Endothelial cell of umbilical vein (primary cell): ENCODE results near the gene FBXW11. TPM values are rescaled to one million over a fixed set of nuclear protein-coding genes. Genes with fewer than 3 reads are reported as not detected.

Source experiments
- BruUV-seq: library from RNA; stranded (reverse); fragments of 400-500 nt; replicated peaks from 2 replicates; lab custom pipeline; 2021; lab: Mats Ljungman, UMichigan
- CTCF ChIA-PET: fragments of 300-600, 350-600 bp; sonication (Branson Sonifier 250); formaldehyde crosslinking; loops from one replicate; lab custom pipeline; 2021; ENCODE audit warnings: antibody characterized with exemption, inconsistent platforms; lab: Charles Lee
- POLR2A ChIA-PET: fragments of 300-600, 350-600 bp; sonication (Branson Sonifier 250); formaldehyde crosslinking; loops from one replicate; lab custom pipeline; 2021; ENCODE audit warnings: antibody characterized with exemption, inconsistent platforms; lab: Charles Lee
- DNase-seq: peaks from one replicate; pipeline ENCODE4 v3.0.0-alpha.2; 2011; ENCODE audit warnings: low read depth, low spot score
- FAIRE-seq: peaks from 2 replicates; lab custom pipeline; 2011; peaks lifted over from hg19 to GRCh38; lab: Jason Lieb, UNC
- H2AFZ ChIP-seq: 2 replicates; pipeline ENCODE4 v1.6.0; 2012; ENCODE audit warnings: low read depth, low read length, control low read depth, inconsistent platforms
- H3K27ac ChIP-seq: 2 replicates; pipeline ENCODE4 v1.5.1; 2011; ENCODE audit warnings: low read depth, mild to moderate bottlenecking, control low read depth, low read length, moderate library complexity; ENCODE audit not compliant: insufficient read depth
- H3K27me3 ChIP-seq, 2 experiments: 2 replicates each; pipeline versions ENCODE4 v1.6.0 to v1.6.1; 2011; ENCODE audit warnings: low read length in 2 of 2, mixed read lengths in 1 of 2; ENCODE audit not compliant: control insufficient read depth in 2 of 2, insufficient read depth in 2 of 2
- H3K36me3 ChIP-seq, 2 experiments: 2 replicates in 1 of 2; 3 replicates in 1 of 2; pipeline ENCODE4 v1.5.1; 2011; ENCODE audit warnings: low read length in 2 of 2, mild to moderate bottlenecking in 1 of 2, moderate library complexity in 1 of 2; ENCODE audit not compliant: control insufficient read depth in 2 of 2, insufficient read depth in 2 of 2; ENCODE audit errors: extremely low read depth in 1 of 2
- H3K4me1 ChIP-seq: 3 replicates; pipeline ENCODE4 v1.5.1; 2011; ENCODE audit warnings: mild to moderate bottlenecking, low read length; ENCODE audit not compliant: control insufficient read depth, insufficient read depth; ENCODE audit errors: extremely low read depth
- H3K4me2 ChIP-seq: 2 replicates; pipeline ENCODE4 v1.6.1; 2011; ENCODE audit warnings: low read length, control low read depth, mixed read lengths; ENCODE audit not compliant: insufficient read depth
- H3K4me3 ChIP-seq, 3 experiments: fragments of 200-600 bp in 1 of 3; sonication (generic), shearing (Covaris generic) in 1 of 3; replicated peaks in 1 of 3; 2 replicates each; pipeline ENCODE4 v1.5.1; 2011 to 2016; ENCODE audit warnings: control low read depth in 3 of 3, low read length in 3 of 3, mild to moderate bottlenecking in 2 of 3, inconsistent platforms in 1 of 3, low read depth in 1 of 3, moderate library complexity in 1 of 3; ENCODE audit not compliant: insufficient read depth in 1 of 3
- H3K79me2 ChIP-seq: 2 replicates; pipeline ENCODE4 v1.6.0; 2012; ENCODE audit warnings: low read length, inconsistent platforms; ENCODE audit not compliant: control insufficient read depth, insufficient read depth
- H3K9ac ChIP-seq: replicated peaks from 2 replicates; pipeline ENCODE3; 2011; ENCODE audit warnings: low read length, control low read depth; ENCODE audit not compliant: insufficient read depth; ENCODE audit errors: extremely low read depth
- H3K9me1 ChIP-seq: replicated peaks from 3 replicates; pipeline ENCODE4 v1.6.0; 2011; ENCODE audit warnings: mild to moderate bottlenecking, low read length; ENCODE audit not compliant: control insufficient read depth, insufficient read depth; ENCODE audit errors: extremely low read depth
- H3K9me3 ChIP-seq: replicated peaks from 2 replicates; pipeline ENCODE4 v1.5.1; 2012; ENCODE audit warnings: low read length, inconsistent platforms; ENCODE audit not compliant: control insufficient read depth, insufficient read depth
- H4K20me1 ChIP-seq: replicated peaks from 2 replicates; pipeline ENCODE3; 2011; ENCODE audit warnings: mild to moderate bottlenecking, low read length; ENCODE audit not compliant: control insufficient read depth, insufficient read depth; ENCODE audit errors: extremely low read depth
- EZH2 ChIP-seq: IDR thresholded peaks from 2 replicates; pipeline ENCODE4 v1.6.1; 2012; ENCODE audit warnings: borderline replicate concordance, low read depth, mild to moderate bottlenecking, moderate library complexity, low read length, inconsistent platforms; ENCODE audit not compliant: severe bottlenecking
- FOS ChIP-seq: IDR thresholded peaks from 2 replicates; pipeline ENCODE4 v1.6.1; 2011; ENCODE audit warnings: mild to moderate bottlenecking, low read length, moderate library complexity, borderline replicate concordance; ENCODE audit not compliant: insufficient read depth
- GATA2 ChIP-seq: IDR thresholded peaks from 2 replicates; pipeline ENCODE4 v1.7.0; 2011; ENCODE audit warnings: low read depth, mild to moderate bottlenecking, moderate library complexity, mixed read lengths, low read length; ENCODE audit not compliant: insufficient read length, insufficient read depth
- JUN ChIP-seq: IDR thresholded peaks from 2 replicates; pipeline ENCODE4 v1.6.1; 2011; ENCODE audit warnings: borderline replicate concordance, low read depth; ENCODE audit not compliant: insufficient read length, insufficient read depth
- MYC ChIP-seq: IDR thresholded peaks from one replicate; pipeline ENCODE4 v1.6.1; 2011; ENCODE audit warnings: mild to moderate bottlenecking, low read depth, low read length
- POLR2A ChIP-seq: IDR thresholded peaks from 2 replicates; pipeline ENCODE4 v1.6.1; 2012; ENCODE audit warnings: low read depth, mild to moderate bottlenecking, control low read depth, low read length
- POLR2AphosphoS5 ChIP-seq: IDR thresholded peaks from 2 replicates; pipeline ENCODE4 v1.6.1; 2012; ENCODE audit warnings: low read depth, mild to moderate bottlenecking, control low read depth, low read length, moderate library complexity; ENCODE audit not compliant: insufficient read depth
- dilution Hi-C: fragments of 300-500 bp; cut with MboI; formaldehyde crosslinking; loops from one replicate; pipeline ENCODE4 v1.15.0; 2019; ENCODE audit warnings: low sequenced_read_pairs; ENCODE audit not compliant: extremely low pct_ligation_motif_present
- intact Hi-C: fragments of 100-400 bp; cut with micrococcal nuclease; formaldehyde crosslinking; loops from one replicate; pipeline ENCODE4 v1.10.0; 2022
- polyA plus RNA-seq, 4 experiments: library from polyadenylated mRNA; depleted of rRNA in 3 of 4; stranded (reverse) in 3 of 4; unstranded in 1 of 4; fragments of >200 nt; gene quantifications; 2 replicates each; pipeline versions ENCODE4 v1.2.1 to v1.2.3, GENCODE V29; 2011 to 2012; ENCODE audit warnings: missing spikeins in 1 of 4
- total RNA-seq: library from RNA; stranded (reverse); gene quantifications from 2 replicates; pipeline ENCODE4 v1.2.3, GENCODE V29; 2021
- TF ChIP-seq, protein P1 (sequence below), 2 donors: IDR thresholded peaks; 1 replicate in 1 of 2; 2 replicates in 1 of 2; pipeline ENCODE4 v1.5.1; 2011; ENCODE audit warnings: low read length in 2 of 2, mild to moderate bottlenecking in 2 of 2, moderate library complexity in 2 of 2, control low read depth in 1 of 2, inconsistent platforms in 1 of 2, low read depth in 1 of 2; ENCODE audit not compliant: insufficient read depth in 1 of 2; ENCODE audit errors: extremely low read depth in 1 of 2
- TF ChIP-seq, protein P2 (sequence below): IDR thresholded peaks from 2 replicates; pipeline ENCODE4 v1.6.1; 2011; ENCODE audit not compliant: insufficient read depth, insufficient read length

FBXW11 gene
- total and polyA plus RNA-seq, 2 donors (not counting 3 experiments of a cell fraction or from before 2014, with no cell fraction given), result 30.7 to 44.7 TPM

DNA sequence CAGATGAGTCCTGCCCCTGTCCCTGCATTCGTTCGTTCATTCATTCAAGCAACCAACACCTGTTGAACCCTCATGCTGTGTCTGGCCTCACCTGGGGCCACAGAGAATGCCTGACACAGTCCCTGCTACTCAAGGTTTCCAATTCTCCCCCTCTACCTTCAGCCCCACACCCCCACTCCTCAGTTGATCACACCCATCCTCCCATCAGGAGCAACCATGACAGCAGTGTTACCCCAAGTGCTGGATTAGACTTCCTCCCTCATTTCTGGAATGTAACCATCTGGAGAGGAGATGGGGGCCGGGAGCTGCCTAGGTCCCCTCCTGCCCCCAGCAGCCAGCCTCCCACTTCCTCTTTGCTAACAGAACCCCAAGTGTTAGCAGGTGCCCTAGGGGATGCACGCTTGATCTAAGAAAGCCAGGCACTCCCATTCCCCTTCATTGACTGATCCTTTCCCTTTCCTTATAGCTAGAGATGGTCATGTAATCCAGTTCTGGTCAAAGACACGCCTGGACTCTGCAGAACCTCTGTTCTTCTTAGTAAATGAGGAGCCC lies 163.6 kb downstream of the FBXW11 start:
- Histone ChIP-seq H3K4me2 (no peak overlapping the region), H3K4me3 (no peak overlapping the region), H3K27me3 (no peaks in the 10 kb centered on the region), H3K9me1 (no peaks in the 10 kb centered on the region), H3K79me2 (no peaks in the 10 kb centered on the region), H3K9ac (no peak overlapping the region), H2AFZ (no peak overlapping the region), H3K9me3 (no peaks in the 10 kb centered on the region), H3K4me1 (peaks cover 5% of the 10 kb centered on the region), H3K36me3 (no peaks in the 10 kb centered on the region), H4K20me1 (no peaks in the 10 kb centered on the region), H3K27ac (no peak overlapping the region)
- BruUV-seq, result no TSS peak
- ChIA-PET POLR2A (no interaction called here), CTCF (interaction anchor here (0.9 to 1.2 kb wide), 2 partner anchors 9 to 216 kb away, joined by 3 to 4 read pairs; no protein-coding TSS in a partner anchor)
- intact Hi-C loops, result no loop called here
- no peak for TF ChIP-seq FOS
- no peak for TF ChIP-seq JUN
- TF ChIP-seq, protein P1, sequence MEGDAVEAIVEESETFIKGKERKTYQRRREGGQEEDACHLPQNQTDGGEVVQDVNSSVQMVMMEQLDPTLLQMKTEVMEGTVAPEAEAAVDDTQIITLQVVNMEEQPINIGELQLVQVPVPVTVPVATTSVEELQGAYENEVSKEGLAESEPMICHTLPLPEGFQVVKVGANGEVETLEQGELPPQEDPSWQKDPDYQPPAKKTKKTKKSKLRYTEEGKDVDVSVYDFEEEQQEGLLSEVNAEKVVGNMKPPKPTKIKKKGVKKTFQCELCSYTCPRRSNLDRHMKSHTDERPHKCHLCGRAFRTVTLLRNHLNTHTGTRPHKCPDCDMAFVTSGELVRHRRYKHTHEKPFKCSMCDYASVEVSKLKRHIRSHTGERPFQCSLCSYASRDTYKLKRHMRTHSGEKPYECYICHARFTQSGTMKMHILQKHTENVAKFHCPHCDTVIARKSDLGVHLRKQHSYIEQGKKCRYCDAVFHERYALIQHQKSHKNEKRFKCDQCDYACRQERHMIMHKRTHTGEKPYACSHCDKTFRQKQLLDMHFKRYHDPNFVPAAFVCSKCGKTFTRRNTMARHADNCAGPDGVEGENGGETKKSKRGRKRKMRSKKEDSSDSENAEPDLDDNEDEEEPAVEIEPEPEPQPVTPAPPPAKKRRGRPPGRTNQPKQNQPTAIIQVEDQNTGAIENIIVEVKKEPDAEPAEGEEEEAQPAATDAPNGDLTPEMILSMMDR (IDR thresholded peaks at IDR 0.05; ENCODE audit: extremely low read depth in 1 of 2, insufficient read depth in 1 of 2, low read depth in 1 of 2, low read length in 2 of 2), result no peak
- no peak for TF ChIP-seq GATA2
- TF ChIP-seq MYC, result no peak
- no peak for TF ChIP-seq POLR2A
- TF ChIP-seq POLR2AphosphoS5, result no peak
- TF ChIP-seq, protein P2, sequence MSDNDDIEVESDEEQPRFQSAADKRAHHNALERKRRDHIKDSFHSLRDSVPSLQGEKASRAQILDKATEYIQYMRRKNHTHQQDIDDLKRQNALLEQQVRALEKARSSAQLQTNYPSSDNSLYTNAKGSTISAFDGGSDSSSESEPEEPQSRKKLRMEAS, result no peak
- no peak for TF ChIP-seq EZH2
- dilution Hi-C loops, result no loop called here
- FAIRE-seq (no peak), DNase-seq (no peak)
